Measurements from ENCODE around the gene KIAA1671. TPM values are rescaled to one million over a fixed set of nuclear protein-coding genes. Genes with fewer than 3 reads are reported as not detected.

KIAA1671 gene
- total and polyA plus RNA-seq, 2 of the 13 experiments (the other 11 are each of a cell fraction or from before 2014, with no cell fraction given), result 13.5 to 13.6 TPM

DNA sequence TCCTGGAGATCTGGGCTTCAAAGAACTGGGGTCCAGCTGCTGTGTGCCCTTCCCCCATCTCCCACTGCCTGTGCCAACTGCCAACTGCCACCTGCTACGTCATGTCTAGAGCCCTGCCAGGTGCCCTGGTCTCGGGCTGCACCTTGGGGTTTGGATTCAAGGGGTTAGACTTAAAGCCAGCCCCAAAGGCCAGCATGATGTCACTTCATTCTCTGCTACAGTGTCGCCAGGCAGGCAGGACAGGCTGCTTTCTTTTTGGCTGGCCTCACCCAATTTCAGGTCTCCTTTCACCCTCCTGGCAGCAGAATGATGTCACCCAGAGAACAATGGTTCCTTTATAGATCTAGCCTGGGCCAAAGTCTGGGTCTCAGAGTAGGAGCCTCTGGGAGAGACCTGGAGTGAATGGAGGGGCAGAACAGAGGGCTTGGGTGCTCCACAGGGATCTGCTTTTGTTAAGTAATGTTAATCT, 167.6 kb downstream of the KIAA1671 start (continued):
- TF ChIP-seq ZNF713 (CRISPR knock-in tag; IDR thresholded peaks at IDR 0.05) (no peak), SOX6 (IDR thresholded peaks at IDR 0.05) (no peak), SOX6 (CRISPR knock-in tag; IDR thresholded peaks at IDR 0.05) (peak; percentile 62; the same call in 1 of the 2 replicates), MAFG (CRISPR knock-in tag; IDR thresholded peaks at IDR 0.05) (no peak), ZC3H13 (CRISPR knock-in tag; IDR thresholded peaks at IDR 0.05) (no peak), NRL (CRISPR knock-in tag; IDR thresholded peaks at IDR 0.05; ENCODE audit: borderline replicate concordance) (0 out of 2 replicates have a peak, but pooled peaks have one; percentile 40), ATF1 (CRISPR knock-in tag; IDR thresholded peaks at IDR 0.05) (no peak), DNMT3B (CRISPR knock-in tag; conservative IDR thresholded peaks at IDR 0.05) (no peak), PHF21A (CRISPR knock-in tag; IDR thresholded peaks at IDR 0.05) (no peak), STAG1 (CRISPR knock-in tag; IDR thresholded peaks at IDR 0.05) (no peak), MED13 (CRISPR knock-in tag; IDR thresholded peaks at IDR 0.05) (no peak)
- TF ChIP-seq, protein P1, sequence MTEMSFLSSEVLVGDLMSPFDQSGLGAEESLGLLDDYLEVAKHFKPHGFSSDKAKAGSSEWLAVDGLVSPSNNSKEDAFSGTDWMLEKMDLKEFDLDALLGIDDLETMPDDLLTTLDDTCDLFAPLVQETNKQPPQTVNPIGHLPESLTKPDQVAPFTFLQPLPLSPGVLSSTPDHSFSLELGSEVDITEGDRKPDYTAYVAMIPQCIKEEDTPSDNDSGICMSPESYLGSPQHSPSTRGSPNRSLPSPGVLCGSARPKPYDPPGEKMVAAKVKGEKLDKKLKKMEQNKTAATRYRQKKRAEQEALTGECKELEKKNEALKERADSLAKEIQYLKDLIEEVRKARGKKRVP (CRISPR knock-in tag; IDR thresholded peaks at IDR 0.05), result no peak; a peak in 1 of 4 replicates
- TF ChIP-seq, protein P2, sequence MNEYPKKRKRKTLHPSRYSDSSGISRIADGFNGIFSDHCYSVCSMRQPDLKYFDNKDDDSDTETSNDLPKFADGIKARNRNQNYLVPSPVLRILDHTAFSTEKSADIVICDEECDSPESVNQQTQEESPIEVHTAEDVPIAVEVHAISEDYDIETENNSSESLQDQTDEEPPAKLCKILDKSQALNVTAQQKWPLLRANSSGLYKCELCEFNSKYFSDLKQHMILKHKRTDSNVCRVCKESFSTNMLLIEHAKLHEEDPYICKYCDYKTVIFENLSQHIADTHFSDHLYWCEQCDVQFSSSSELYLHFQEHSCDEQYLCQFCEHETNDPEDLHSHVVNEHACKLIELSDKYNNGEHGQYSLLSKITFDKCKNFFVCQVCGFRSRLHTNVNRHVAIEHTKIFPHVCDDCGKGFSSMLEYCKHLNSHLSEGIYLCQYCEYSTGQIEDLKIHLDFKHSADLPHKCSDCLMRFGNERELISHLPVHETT (CRISPR knock-in tag; conservative IDR thresholded peaks at IDR 0.05), result no peak
